CD14-positive monocyte (primary cell): ENCODE data around the gene SH2D3C. TPM values are rescaled to one million over a fixed set of nuclear protein-coding genes. Genes with fewer than 3 reads are reported as not detected.

Experiments
- DNase-seq, 3 donors: peaks; one replicate each; pipeline ENCODE4 v3.0.0-alpha.2; 2011 to 2022
- H2AFZ ChIP-seq: 2 replicates; pipeline ENCODE4 v1.6.0; 2012; ENCODE audit warnings: mild to moderate bottlenecking, low read depth, low read length, inconsistent platforms; ENCODE audit not compliant: insufficient read depth, poor library complexity, severe bottlenecking
- H3K27ac ChIP-seq, 2 donors: 1 replicate in 1 of 2; 2 replicates in 1 of 2; pipeline ENCODE4 v1.5.1; 2012 to 2013; ENCODE audit warnings: low read length in 2 of 2, control low read depth in 1 of 2, inconsistent platforms in 1 of 2, low read depth in 1 of 2, mild to moderate bottlenecking in 1 of 2
- H3K27me3 ChIP-seq, 2 donors: one replicate each; pipeline versions ENCODE4 v1.6.0 to v1.6.1; 2011 to 2013; ENCODE audit warnings: low read length in 2 of 2; ENCODE audit not compliant: control insufficient read depth in 2 of 2, insufficient read depth in 2 of 2
- H3K36me3 ChIP-seq, 2 donors: replicated peaks in 1 of 2; 1 replicate in 1 of 2; 2 replicates in 1 of 2; pipeline versions ENCODE4 v1.5.1 to v1.6.1; 2012 to 2013; ENCODE audit warnings: low read length in 2 of 2, control low read depth in 1 of 2, inconsistent platforms in 1 of 2, mild to moderate bottlenecking in 1 of 2; ENCODE audit not compliant: insufficient read depth in 2 of 2, control insufficient read depth in 1 of 2
- H3K4me1 ChIP-seq, 2 donors: 1 replicate in 1 of 2; 2 replicates in 1 of 2; pipeline versions ENCODE4 v1.5.1 to v1.6.1; 2012 to 2013; ENCODE audit warnings: low read length in 2 of 2, control low read depth in 1 of 2, inconsistent platforms in 1 of 2, mild to moderate bottlenecking in 1 of 2, moderate library complexity in 1 of 2; ENCODE audit not compliant: insufficient read depth in 2 of 2, control insufficient read depth in 1 of 2
- H3K4me2 ChIP-seq: replicated peaks from 2 replicates; pipeline ENCODE3; 2012; ENCODE audit warnings: low read length, moderate library complexity, mild to moderate bottlenecking; ENCODE audit not compliant: poor library complexity, severe bottlenecking; ENCODE audit errors: extremely low read depth
- H3K4me3 ChIP-seq, 3 experiments: fragments of 200-600 bp in 1 of 3; sonication (generic) in 1 of 3; replicated peaks in 1 of 3; 1 replicate in 2 of 3; 2 replicates in 1 of 3; pipeline ENCODE4 v1.5.1; 2011 to 2013; ENCODE audit warnings: low read length in 3 of 3, mild to moderate bottlenecking in 3 of 3, control low read depth in 2 of 3, low read depth in 2 of 3, inconsistent platforms in 1 of 3, moderate library complexity in 1 of 3
- H3K79me2 ChIP-seq: 2 replicates; pipeline ENCODE4 v1.6.0; 2012; ENCODE audit warnings: mild to moderate bottlenecking, control low read depth, inconsistent platforms, low read length, moderate library complexity; ENCODE audit not compliant: insufficient read depth
- H3K9ac ChIP-seq: 2 replicates; pipeline ENCODE4 v1.6.0; 2017; ENCODE audit warnings: low read length, mild to moderate bottlenecking; ENCODE audit not compliant: insufficient read depth, poor library complexity, severe bottlenecking
- H3K9me3 ChIP-seq, 2 donors: replicated peaks in 1 of 2; 1 replicate in 1 of 2; 2 replicates in 1 of 2; pipeline versions ENCODE4 v1.5.1 to v1.6.1; 2012 to 2013; ENCODE audit warnings: low read length in 2 of 2, control low read depth in 1 of 2; ENCODE audit not compliant: control insufficient read depth in 1 of 2, insufficient read depth in 1 of 2
- H4K20me1 ChIP-seq: 2 replicates; pipeline ENCODE4 v1.6.0; 2012; ENCODE audit warnings: mild to moderate bottlenecking, low read length, control low read depth, moderate library complexity; ENCODE audit not compliant: insufficient read depth
- H3K27ac Mint-ChIP-seq, 7 donors: one replicate each; pipeline ENCODE4 v1.8.0; 2020; ENCODE audit warnings: mild to moderate bottlenecking in 7 of 7, mixed read lengths in 7 of 7, moderate library complexity in 6 of 7, inconsistent platforms in 2 of 7
- H3K27me3 Mint-ChIP-seq, 3 donors: one replicate each; pipeline ENCODE4 v1.8.0; 2021 to 2022; ENCODE audit warnings: low read depth in 3 of 3, mild to moderate bottlenecking in 3 of 3, mixed read lengths in 3 of 3, moderate library complexity in 3 of 3, inconsistent platforms in 1 of 3
- H3K36me3 Mint-ChIP-seq, 2 donors: one replicate each; pipeline ENCODE4 v1.8.0; 2020; ENCODE audit warnings: mixed read lengths in 2 of 2, inconsistent platforms in 1 of 2, mild to moderate bottlenecking in 1 of 2
- H3K4me1 Mint-ChIP-seq: one replicate; pipeline ENCODE4 v1.8.0; 2020; ENCODE audit warnings: mild to moderate bottlenecking, mixed read lengths
- H3K4me3 Mint-ChIP-seq, 2 donors: one replicate each; pipeline ENCODE4 v1.8.0; 2020; ENCODE audit warnings: mild to moderate bottlenecking in 2 of 2, mixed read lengths in 2 of 2, moderate library complexity in 1 of 2
- H3K9me3 Mint-ChIP-seq, 7 donors: one replicate each; pipeline ENCODE4 v1.8.0; 2020 to 2022; ENCODE audit warnings: mixed read lengths in 7 of 7, mild to moderate bottlenecking in 6 of 7, moderate library complexity in 6 of 7, inconsistent platforms in 2 of 7
- WGBS: methylation state at CpG from one replicate; pipeline ENCODE4 v1.1.5; 2013; ENCODE audit warnings: missing lambda C conversion rate; ENCODE audit not compliant: insufficient coverage; 5-methylcytosine and 5-hydroxymethylcytosine counted together
- intact Hi-C, 2 donors: fragments of 100-400 bp; cut with micrococcal nuclease; formaldehyde crosslinking; loops; one replicate each; pipeline versions ENCODE4 v1.15.0 to v1.15.1; 2023
- polyA minus RNA-seq: library from RNA; depleted of rRNA, polyadenylated mRNA; stranded (reverse); fragments of >200 nt; gene quantifications from 2 replicates; pipeline ENCODE4 v1.2.3, GENCODE V29; 2012
- polyA plus RNA-seq, 3 donors: library from polyadenylated mRNA; depleted of rRNA in 1 of 3; unstranded in 2 of 3; stranded (reverse) in 1 of 3; fragments of 300-500 nt in 2 of 3; fragments of >200 nt in 1 of 3; fragmentation: Illumina TruSeq in 2 of 3; gene quantifications; 1 replicate in 2 of 3; 2 replicates in 1 of 3; pipeline ENCODE4 v1.2.3, GENCODE V29; 2012 to 2021
- total RNA-seq, 12 experiments: library from RNA in 1 of 12; stranded (reverse) in 1 of 12; fragments of 120-200 nt in 1 of 12; gene quantifications; one replicate each; pipeline ENCODE4 v1.2.4 and lab custom pipeline; 2013 to 2026; ENCODE audit warnings: mixed read lengths in 6 of 12, inconsistent platforms in 1 of 12
- TF ChIP-seq, protein P1 (sequence below): fragments of 200-600 bp; IDR thresholded peaks from one replicate; pipeline ENCODE4 v1.8.0; 2022; ENCODE audit warnings: antibody characterized with exemption, mild to moderate bottlenecking

The SH2D3C gene, protein sequence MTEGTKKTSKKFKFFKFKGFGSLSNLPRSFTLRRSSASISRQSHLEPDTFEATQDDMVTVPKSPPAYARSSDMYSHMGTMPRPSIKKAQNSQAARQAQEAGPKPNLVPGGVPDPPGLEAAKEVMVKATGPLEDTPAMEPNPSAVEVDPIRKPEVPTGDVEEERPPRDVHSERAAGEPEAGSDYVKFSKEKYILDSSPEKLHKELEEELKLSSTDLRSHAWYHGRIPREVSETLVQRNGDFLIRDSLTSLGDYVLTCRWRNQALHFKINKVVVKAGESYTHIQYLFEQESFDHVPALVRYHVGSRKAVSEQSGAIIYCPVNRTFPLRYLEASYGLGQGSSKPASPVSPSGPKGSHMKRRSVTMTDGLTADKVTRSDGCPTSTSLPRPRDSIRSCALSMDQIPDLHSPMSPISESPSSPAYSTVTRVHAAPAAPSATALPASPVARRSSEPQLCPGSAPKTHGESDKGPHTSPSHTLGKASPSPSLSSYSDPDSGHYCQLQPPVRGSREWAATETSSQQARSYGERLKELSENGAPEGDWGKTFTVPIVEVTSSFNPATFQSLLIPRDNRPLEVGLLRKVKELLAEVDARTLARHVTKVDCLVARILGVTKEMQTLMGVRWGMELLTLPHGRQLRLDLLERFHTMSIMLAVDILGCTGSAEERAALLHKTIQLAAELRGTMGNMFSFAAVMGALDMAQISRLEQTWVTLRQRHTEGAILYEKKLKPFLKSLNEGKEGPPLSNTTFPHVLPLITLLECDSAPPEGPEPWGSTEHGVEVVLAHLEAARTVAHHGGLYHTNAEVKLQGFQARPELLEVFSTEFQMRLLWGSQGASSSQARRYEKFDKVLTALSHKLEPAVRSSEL
- 60.3 TPM for total RNA-seq (2013)
- polyA plus RNA-seq (10 to 100 TPM; 11.5 to 47.3 (median 20.5) TPM), polyA minus RNA-seq (98.1 and 131 TPM in 2 replicates), total RNA-seq (lab: John Stamatoyannopoulos, UW) (7.4 to 67.2 (median 44.0) reads per million in 11 experiments)

DNA sequence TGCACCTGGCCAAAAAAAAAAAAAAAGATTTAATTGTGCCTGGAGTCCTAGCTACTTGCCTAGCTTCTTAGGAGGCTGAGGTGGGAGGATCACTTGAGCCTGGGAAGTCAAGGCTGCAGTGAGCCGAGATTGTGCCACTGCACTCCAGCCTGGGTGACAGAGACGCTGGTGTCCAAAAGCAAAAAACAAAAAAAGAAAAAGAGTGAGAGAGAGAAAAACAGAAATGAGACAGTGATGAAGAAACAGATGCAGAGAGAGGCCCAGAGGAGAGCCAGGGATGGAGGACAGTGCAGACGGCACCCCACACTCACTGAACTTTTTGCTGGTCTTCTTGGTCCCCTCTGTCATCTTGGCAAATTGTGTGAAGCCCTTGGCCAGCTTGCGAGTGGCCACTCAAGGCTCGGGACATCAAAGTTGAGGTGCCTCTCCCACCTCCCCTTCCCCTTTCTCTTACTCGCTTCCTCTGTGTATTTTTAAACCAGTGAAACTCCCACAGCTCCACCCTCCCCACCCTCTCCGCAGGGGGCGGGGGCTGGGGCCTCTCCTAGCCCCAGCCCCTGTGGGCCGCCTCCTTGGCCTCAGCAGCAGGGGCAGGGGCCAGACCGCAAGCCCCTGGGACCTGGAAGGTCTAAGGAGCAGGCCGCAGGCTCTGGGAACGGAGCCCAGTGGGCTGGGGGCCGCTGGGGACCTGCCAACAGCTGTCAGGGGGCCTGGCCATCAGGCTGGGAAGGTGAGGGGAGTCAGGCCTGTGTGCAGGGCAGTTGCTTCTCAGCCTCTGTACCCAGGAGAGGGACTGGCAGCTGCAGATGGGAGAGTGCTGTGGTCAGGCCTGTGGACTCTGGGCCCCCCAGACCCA is at the start of gene SH2D3C:
TSS of gene SH2D3C (minus strand) at position 387 of the 856 bp plus-strand sequence. CDS start at position 348, 39 bp downstream.
- peaks cover 0 to 6% (median 0%) of the 10 kb centered on the region in 7 donors for H3K9me3 Mint-ChIP-seq
- Histone ChIP-seq H4K20me1 (peaks cover 41% of the 10 kb centered on the region), H3K4me3 (peak within 1 kb of the TSS; percentile 74 to 98 (median 91)), H3K27me3 (no peaks in the 10 kb centered on the region), H3K79me2 (peaks cover 80% of the 10 kb centered on the region), H2AFZ (no peak within 1 kb of the TSS), H3K4me1 (peaks cover 84 to 87% of the 10 kb centered on the region in 2 donors), H3K27ac (peak within 1 kb of the TSS; percentile 96 to 98), H3K9me3 (no peaks in the 10 kb centered on the region), H3K9ac (peak within 1 kb of the TSS; percentile 90), H3K4me2 (peak within 1 kb of the TSS; percentile 89), H3K36me3 (peaks cover 10 to 17% of the 10 kb centered on the region in 2 donors)
- peaks cover 75% of the 10 kb centered on the region for H3K4me1 Mint-ChIP-seq
- DNase-seq, result peak; percentile 84 to 88 (median 86)
- peaks cover 0 to 7% (median 0%) of the 10 kb centered on the region in 3 donors for H3K27me3 Mint-ChIP-seq
- H3K4me3 Mint-ChIP-seq, result peak within 1 kb of the TSS; percentile 99 to 100
- H3K36me3 Mint-ChIP-seq, result peaks cover 13 to 32% of the 10 kb centered on the region in 2 donors
- intact Hi-C loops, result loop anchor here in 1 of 2 donors (5.0 kb wide), 1 partner anchor 139 kb away; the partner anchor contains the start of gene ST6GALNAC4
- WGBS, result 0% methylated on average over 12 of the region's 13 CpGs
- H3K27ac Mint-ChIP-seq, result peak within 1 kb of the TSS; percentile 93 to 99 (median 98)
- TF ChIP-seq, protein P1, sequence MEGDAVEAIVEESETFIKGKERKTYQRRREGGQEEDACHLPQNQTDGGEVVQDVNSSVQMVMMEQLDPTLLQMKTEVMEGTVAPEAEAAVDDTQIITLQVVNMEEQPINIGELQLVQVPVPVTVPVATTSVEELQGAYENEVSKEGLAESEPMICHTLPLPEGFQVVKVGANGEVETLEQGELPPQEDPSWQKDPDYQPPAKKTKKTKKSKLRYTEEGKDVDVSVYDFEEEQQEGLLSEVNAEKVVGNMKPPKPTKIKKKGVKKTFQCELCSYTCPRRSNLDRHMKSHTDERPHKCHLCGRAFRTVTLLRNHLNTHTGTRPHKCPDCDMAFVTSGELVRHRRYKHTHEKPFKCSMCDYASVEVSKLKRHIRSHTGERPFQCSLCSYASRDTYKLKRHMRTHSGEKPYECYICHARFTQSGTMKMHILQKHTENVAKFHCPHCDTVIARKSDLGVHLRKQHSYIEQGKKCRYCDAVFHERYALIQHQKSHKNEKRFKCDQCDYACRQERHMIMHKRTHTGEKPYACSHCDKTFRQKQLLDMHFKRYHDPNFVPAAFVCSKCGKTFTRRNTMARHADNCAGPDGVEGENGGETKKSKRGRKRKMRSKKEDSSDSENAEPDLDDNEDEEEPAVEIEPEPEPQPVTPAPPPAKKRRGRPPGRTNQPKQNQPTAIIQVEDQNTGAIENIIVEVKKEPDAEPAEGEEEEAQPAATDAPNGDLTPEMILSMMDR, result no peak
